G401.6 (cell line): Measurements from ENCODE around the gene NR4A2.
"Not testable (repeated sequence)": the region's sequence is repeated elsewhere in the genome, so short reads cannot be mapped to it uniquely, and the experiment has no call there.

Source experiments
- FAIRE-seq: peaks from 2 replicates; lab custom pipeline; 2012; peaks lifted over from hg19 to GRCh38; lab: Jason Lieb, UNC

Gene NR4A2

GRCh38 chr2:156321243-156321904 is 11.1 kb downstream of the NR4A2 start:
- no peak for FAIRE-seq

- no peak for FAIRE-seq
These were observed 11.9 kb downstream of the NR4A2 start for GRCh38 chr2:156320486-156321098.

GRCh38 chr2:156319811-156320485 is 12.6 kb downstream of the NR4A2 start:
- FAIRE-seq, result no peak

GRCh38 chr2:156317631-156318030 is 14.9 kb downstream of the NR4A2 start:
- no peak for FAIRE-seq

GRCh38 chr2:156311976-156312375 is 20.5 kb downstream of the NR4A2 start:
- no peak for FAIRE-seq

- FAIRE-seq, result no peak
These were observed 21.7 kb downstream of the NR4A2 start for GRCh38 chr2:156310773-156311172.

GRCh38 chr2:156309917-156310316 is 22.6 kb downstream of the NR4A2 start:
- FAIRE-seq, result no peak

DNA sequence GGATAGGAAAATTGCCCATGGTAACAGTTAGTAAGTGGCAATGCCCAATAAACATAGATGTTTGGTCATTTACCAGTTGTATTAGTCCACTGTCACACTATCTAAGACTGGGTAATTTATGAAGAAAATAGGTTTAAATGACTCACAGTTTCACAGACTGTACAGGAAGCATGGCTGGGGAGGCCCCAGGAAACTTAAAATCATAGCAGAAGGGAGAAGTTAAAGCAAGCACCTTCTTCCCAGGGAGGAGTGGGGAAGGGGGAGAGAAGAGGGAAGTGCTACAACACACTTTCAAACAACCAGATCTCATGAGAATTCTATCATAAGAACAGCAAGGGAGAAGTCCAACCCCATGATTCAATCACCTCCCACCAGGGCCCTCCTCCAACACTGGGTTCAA is 23.4 kb downstream of the NR4A2 start:
- no peak for FAIRE-seq

- no peak for FAIRE-seq
These were observed 25.7 kb downstream of the NR4A2 start for GRCh38 chr2:156306821-156307220.

DNA sequence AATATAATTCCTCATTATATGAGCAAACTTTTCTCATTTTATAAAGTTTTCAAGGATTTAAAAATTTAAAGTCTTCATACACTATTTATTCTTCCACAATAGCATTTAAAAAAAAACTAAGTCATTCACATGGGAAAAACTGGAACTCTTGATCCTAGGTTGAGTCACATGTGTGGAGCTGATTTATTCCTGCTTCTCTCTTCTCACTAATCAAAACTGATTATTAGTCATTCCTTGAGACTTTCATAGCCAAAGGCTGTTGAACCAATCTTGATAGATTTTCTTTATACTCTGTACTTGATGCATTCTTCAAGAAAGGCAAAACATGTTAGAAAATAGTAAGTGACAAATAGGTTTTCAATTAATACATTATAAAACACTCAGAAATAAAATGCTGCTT is 27.4 kb downstream of the NR4A2 start:
- FAIRE-seq, result no peak

- no peak for FAIRE-seq
These were observed 32.2 kb downstream of the NR4A2 start for GRCh38 chr2:156300337-156300736.

DNA sequence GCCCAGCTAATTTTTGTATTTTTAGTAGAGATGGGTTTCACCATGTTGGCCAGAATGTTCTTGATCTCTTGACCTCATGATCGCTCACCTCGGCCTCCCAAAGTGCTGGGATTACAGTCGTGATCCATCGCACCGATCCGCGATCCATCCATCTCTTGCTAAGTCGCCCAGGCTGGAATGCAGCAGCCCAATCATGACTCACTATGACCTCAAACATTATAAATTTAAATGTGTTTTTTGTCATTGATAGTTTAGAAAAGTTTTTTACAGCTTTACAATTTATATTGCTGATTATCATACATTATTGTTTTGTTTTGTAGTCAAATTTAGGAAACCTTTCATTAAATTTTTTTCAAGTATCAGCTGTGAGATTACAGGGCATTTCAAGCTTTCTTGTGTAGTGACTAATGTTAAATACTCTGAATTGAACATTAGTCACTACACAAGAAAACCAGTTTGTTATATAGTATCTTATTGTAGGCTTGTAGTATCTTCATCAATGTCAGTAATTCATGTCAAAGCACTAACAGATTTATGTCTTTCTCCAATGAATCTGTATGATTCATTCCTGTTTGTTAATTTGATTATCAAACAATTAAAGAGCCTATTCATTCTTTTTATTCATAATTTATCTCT is 37.5 kb downstream of the NR4A2 start:
- no peak for FAIRE-seq

- not testable (repeated sequence) for FAIRE-seq
These were observed 39.1 kb downstream of the NR4A2 start for GRCh38 chr2:156293382-156293781.

- FAIRE-seq, result no peak
These were observed 52.9 kb downstream of the NR4A2 start for GRCh38 chr2:156279446-156280150.
